Measurements from ENCODE around the gene MPEG1. TPM values are rescaled to one million over a fixed set of nuclear protein-coding genes. Genes with fewer than 3 reads are reported as not detected.

The MPEG1 gene, protein sequence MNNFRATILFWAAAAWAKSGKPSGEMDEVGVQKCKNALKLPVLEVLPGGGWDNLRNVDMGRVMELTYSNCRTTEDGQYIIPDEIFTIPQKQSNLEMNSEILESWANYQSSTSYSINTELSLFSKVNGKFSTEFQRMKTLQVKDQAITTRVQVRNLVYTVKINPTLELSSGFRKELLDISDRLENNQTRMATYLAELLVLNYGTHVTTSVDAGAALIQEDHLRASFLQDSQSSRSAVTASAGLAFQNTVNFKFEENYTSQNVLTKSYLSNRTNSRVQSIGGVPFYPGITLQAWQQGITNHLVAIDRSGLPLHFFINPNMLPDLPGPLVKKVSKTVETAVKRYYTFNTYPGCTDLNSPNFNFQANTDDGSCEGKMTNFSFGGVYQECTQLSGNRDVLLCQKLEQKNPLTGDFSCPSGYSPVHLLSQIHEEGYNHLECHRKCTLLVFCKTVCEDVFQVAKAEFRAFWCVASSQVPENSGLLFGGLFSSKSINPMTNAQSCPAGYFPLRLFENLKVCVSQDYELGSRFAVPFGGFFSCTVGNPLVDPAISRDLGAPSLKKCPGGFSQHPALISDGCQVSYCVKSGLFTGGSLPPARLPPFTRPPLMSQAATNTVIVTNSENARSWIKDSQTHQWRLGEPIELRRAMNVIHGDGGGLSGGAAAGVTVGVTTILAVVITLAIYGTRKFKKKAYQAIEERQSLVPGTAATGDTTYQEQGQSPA
- 10 to 100 TPM; 40.6 to 96.5 (median 79.1) TPM for polyA plus RNA-seq (ENCODE audit: low read depth in 6 of 6)

DNA sequence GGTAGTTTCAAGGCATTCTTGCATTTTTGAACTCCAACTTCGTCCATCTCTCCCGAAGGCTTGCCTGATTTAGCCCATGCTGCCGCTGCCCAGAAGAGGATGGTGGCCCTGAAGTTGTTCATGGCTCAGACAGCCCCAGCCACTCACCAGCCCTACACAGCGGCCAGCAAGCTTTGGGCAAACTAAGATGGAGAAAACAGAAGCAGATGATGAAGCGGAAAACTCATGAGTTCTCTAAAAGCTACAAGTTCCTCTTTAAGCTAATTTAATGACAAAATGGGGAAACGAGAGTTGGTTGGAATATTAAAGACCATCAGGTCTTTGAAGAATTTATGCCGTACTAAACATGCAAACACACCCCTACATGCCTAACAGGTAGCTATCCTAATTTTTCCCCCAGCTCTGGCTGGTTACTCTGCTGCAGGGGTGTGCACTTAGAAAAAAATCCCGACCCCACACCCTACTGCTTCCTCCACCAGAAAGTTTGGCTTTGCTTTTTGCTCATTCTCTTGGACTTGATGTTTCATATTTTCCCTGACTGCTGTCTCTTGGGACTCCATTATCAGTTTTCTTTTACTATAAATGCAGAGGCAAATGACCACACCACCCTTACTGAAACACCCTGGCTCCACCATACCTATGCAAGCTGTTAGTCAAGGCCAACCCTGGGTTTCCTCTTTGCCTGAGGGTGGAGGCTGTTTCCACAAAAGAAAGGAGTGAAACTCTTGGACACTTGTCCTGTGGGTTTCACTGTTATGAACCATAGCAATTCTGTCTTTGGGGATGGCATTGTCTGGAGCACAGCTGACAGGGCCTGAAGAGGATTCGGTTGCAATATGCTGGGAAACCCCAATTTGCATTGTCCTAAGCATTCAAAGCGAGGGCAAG, at the start of gene MPEG1:
Gene MPEG1, minus strand, starts transcription at position 184 of the 888 bp plus-strand sequence. Its CDS starts 62 bp downstream, at position 122.
- ATAC-seq (ENCODE audit: low read depth in 2 of 2) (peak; percentile 32 to 42), DNase-seq (peak; percentile 78)
- Mint-ChIP-seq H3K4me1 (peaks cover 63 to 93% (median 82%) of the 10 kb centered on the region in 3 donors), H3K4me3 (peak within 1 kb of the TSS; percentile 88 to 99 (median 97)), H3K9me3 (peaks cover 0 to 4% (median 1%) of the 10 kb centered on the region in 7 donors), H3K27me3 (no peaks in the 10 kb centered on the region), H3K36me3 (peaks cover 15 to 23% of the 10 kb centered on the region in 2 donors), H3K27ac (peak within 1 kb of the TSS; percentile 93 to 98 (median 97))

DNA sequence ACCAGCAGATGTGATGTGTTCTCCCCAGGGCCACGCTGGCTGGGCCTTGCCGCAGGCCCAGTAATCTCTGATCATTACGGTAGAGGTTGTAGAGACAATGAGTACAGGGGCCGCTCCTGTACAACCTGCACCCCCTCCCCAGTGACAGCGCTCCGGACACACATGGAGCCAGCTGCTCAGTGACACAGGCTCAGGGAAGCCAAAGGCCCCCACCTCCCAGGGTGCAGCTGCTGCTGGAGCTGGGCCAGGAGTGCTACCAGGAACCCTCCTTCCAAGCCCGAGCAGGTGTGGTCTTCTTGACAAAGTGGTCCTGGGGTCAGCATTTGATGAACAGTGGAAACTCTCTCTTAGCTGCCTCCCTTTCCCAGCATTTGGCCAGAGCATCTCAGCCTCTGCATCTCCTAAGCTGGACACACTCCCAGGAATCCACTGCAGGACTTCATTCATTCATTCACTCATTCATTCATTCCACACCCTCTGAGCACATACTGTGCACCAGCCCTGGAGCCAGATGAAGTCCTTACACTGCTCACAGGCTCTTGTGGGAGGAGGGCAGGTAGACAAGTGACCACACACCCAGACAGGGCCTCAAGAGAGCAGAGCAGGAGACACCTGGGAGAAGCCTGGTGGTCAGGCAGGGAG, 49.6 kb upstream of the MPEG1 start:
- Mint-ChIP-seq H3K36me3 (no peaks in the 10 kb centered on the region), H3K4me1 (peaks cover 49 to 77% (median 64%) of the 10 kb centered on the region in 3 donors), H3K27me3 (no peaks in the 10 kb centered on the region), H3K4me3 (peak overlapping the region in 2 of 8 donors; percentile 22 to 70), H3K27ac (peak overlapping the region in 4 of 6 donors; percentile 30 to 100 (median 66)), H3K9me3 (peaks cover 0 to 2% (median 0%) of the 10 kb centered on the region in 7 donors)
- ATAC-seq (ENCODE audit: low read depth in 2 of 2) (no peak), DNase-seq (no peak)

DNA sequence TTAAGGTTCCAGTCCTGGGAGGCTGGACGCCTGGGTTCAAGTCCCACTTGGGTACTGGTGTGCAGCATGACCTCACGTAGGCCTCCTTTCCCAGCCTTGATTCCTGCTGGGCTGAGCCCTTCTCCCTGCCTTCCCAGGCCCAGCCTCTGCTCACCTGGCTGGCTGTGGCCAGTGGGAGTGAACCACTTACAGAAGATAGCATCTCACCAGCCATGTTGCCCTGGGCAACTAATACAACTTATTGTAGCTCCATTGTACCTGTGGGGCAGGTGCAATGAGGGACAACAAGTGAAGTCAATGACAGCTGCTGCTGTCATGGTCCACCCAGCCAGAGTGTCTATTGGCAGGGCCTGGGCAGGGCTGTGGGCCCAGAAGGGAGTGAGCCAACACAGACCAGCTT, 48.4 kb upstream of the MPEG1 start:
- DNase-seq (no peak), ATAC-seq (ENCODE audit: low read depth in 2 of 2) (no peak)
- Mint-ChIP-seq H3K36me3 (no peaks in the 10 kb centered on the region), H3K4me1 (peaks cover 47 to 69% (median 54%) of the 10 kb centered on the region in 3 donors), H3K4me3 (no peak overlapping the region), H3K27me3 (no peaks in the 10 kb centered on the region), H3K27ac (no peak overlapping the region), H3K9me3 (peaks cover 0 to 2% (median 0%) of the 10 kb centered on the region in 7 donors)

DNA sequence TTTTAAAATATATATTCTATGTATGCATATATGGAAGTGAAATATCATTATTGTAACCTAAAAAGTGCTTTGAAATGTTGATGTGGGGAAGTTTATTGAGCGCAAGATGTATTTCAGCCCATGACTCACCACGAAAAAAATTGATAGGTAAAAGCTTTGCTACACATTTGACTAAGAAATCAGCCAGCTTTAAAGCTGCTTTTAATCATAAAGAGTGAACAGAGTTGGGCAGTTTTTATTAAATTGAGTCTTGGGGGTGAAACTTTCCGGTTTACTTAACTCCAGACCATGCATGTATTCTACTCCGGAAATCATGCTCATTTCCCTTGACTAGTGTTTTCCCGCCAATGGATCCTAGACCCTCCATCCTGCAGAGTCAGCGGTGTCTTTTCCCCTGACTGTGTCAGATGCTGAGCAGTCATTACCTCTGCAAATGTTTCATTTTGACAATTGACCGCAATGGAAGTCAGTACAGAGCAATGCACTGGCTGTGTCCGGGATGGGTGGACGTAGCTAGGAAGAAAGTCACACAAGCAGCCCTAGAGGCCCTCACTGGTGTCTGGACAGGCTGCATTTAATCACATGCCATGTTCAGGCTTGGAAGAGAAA, 47.2 kb upstream of the MPEG1 start:
- H3K27me3 Mint-ChIP-seq, result no peaks in the 10 kb centered on the region
- ATAC-seq (ENCODE audit: low read depth in 2 of 2), result no peak
- H3K4me1 Mint-ChIP-seq, result peaks cover 40 to 68% (median 51%) of the 10 kb centered on the region in 3 donors

DNA sequence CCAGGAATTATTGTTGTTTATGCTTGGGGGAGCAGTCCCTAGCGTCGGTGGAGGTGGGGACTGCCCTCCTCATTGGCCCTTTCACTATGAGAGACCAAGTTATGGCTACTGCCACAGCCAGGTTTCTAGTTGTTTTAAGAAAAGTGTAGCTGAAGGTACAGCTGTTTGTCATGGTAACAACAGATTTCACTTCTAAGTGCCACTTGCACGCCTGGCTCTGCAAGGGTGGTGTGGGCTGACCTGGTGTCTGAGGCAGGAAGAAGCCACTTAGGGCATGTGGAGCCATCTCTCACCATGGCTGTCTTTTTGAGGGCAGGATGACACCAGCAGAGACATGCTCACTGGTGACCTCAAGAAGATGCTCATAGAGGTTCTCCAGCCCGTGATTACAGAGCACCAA, 46.3 kb upstream of the MPEG1 start:
- peak overlapping the region in 3 of 6 donors; percentile 9 to 23 (median 18) for H3K27ac Mint-ChIP-seq
- H3K9me3 Mint-ChIP-seq, result peaks cover 0 to 2% (median 0%) of the 10 kb centered on the region in 7 donors
- DNase-seq (no peak), ATAC-seq (ENCODE audit: low read depth in 2 of 2) (no peak)
- no peaks in the 10 kb centered on the region for H3K27me3 Mint-ChIP-seq
- H3K4me3 Mint-ChIP-seq, result no peak overlapping the region
- H3K4me1 Mint-ChIP-seq, result peaks cover 48 to 68% (median 51%) of the 10 kb centered on the region in 3 donors
- no peaks in the 10 kb centered on the region for H3K36me3 Mint-ChIP-seq

More for the DNA sequence above, 47.2 kb upstream of the MPEG1 start:
- Mint-ChIP-seq H3K9me3 (peaks cover 0 to 2% (median 0%) of the 10 kb centered on the region in 7 donors), H3K36me3 (no peaks in the 10 kb centered on the region), H3K4me3 (no peak overlapping the region), H3K27ac (peak overlapping the region in 2 of 6 donors; percentile 18 to 79)
- DNase-seq, result no peak

DNA sequence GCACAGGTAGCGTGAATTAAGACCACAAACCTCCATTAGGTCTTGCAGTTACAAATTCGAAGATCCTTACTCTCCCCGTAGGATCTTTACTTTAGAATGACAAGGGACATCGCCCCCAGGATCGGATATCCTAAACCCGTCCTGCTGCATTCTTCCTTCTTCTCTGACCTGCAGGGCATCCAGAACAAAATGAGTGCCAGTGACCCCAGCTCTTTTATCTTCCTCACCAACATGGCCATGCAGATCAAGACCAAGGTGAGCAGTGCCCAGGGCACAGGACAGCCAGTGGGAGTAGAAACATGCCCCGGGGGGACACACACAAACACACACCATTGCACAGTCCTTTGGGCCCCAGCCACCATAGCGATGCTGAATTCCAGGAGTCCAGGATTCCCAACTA, 42.6 kb upstream of the MPEG1 start:
- no peaks in the 10 kb centered on the region for H3K27me3 Mint-ChIP-seq
- peak overlapping the region in 4 of 6 donors; percentile 12 to 91 (median 73) for H3K27ac Mint-ChIP-seq
- ATAC-seq (ENCODE audit: low read depth in 2 of 2), result no peak

DNA sequence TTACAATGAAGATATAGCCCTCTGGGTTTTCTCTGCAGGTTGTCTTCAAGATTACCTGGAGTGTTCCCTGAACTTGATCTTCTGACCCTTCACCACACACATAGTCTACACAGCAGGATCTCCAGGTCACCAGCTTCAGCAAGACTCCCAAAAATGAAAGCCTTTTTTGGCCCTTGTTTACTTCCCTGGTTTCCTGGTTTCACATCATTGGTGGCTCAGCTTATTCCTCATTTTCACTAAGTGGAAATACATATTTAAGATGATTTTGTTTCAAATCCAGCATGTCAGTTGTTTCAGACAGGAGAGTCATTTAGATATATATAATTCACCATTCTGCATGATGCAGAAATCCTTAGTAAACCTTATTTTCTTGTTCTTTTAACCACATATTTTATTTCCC, 41.6 kb upstream of the MPEG1 start:
- DNase-seq (no peak), ATAC-seq (ENCODE audit: low read depth in 2 of 2) (no peak)
- H3K27me3 Mint-ChIP-seq, result no peaks in the 10 kb centered on the region
- H3K9me3 Mint-ChIP-seq, result peaks cover 0 to 3% (median 0%) of the 10 kb centered on the region in 7 donors
- no peaks in the 10 kb centered on the region for H3K36me3 Mint-ChIP-seq
- peak overlapping the region in 4 of 6 donors; percentile 2 to 91 (median 70) for H3K27ac Mint-ChIP-seq
- H3K4me3 Mint-ChIP-seq, result peak overlapping the region in 6 of 8 donors; percentile 2 to 42 (median 33)
- peaks cover 28 to 32% (median 28%) of the 10 kb centered on the region in 3 donors for H3K4me1 Mint-ChIP-seq

More for the DNA sequence above, 42.6 kb upstream of the MPEG1 start:
- no peak for DNase-seq
- Mint-ChIP-seq H3K4me3 (peak overlapping the region in 1 of 8 donors; percentile 30), H3K36me3 (no peaks in the 10 kb centered on the region), H3K4me1 (peaks cover 33 to 41% (median 35%) of the 10 kb centered on the region in 3 donors), H3K9me3 (peaks cover 0 to 3% (median 0%) of the 10 kb centered on the region in 7 donors)

DNA sequence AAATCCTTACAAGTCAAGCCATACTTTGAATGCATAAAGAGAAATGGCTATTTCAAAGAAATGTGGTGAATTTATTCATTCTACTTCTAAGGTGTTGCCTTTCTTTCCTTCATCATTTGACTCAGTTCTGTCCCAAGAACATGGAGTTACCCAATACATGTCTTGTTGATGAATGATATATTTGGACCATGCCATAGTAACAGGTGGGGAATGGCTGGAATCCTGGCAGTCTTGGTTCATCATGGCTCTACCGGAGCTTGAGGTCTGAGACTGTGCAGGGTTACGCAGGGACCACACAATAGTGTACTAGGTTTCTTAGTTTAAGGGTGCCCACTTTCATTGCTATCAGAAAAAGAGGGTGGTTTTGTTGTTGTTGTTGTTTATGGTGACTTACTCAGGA, 40.3 kb upstream of the MPEG1 start:
- no peak for ATAC-seq (ENCODE audit: low read depth in 2 of 2)
- peaks cover 31 to 38% (median 33%) of the 10 kb centered on the region in 3 donors for H3K4me1 Mint-ChIP-seq
- no peak overlapping the region for H3K27ac Mint-ChIP-seq
- H3K27me3 Mint-ChIP-seq, result no peaks in the 10 kb centered on the region
- no peak overlapping the region for H3K4me3 Mint-ChIP-seq
- no peaks in the 10 kb centered on the region for H3K36me3 Mint-ChIP-seq
- H3K9me3 Mint-ChIP-seq, result peaks cover 0 to 3% (median 0%) of the 10 kb centered on the region in 7 donors
- DNase-seq, result no peak

DNA sequence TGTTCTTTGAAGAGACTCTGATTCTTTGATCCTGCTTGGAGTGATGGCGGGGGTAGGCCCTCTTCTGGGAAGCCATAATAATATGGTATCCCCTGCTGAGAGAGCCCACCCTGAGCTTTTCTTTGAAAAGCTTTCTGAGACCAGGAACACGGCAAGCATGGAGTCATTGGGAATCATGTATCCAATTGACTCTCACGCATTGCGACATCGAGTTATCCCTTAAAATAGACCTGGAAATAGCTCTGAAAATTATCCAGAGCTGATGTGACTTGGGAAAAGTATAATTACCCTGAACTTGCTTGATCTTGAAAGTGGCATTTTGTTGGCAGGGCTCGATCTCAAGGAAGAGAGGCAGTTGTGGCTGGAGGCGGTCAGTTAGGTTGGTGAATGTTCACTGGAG, 36.8 kb upstream of the MPEG1 start:
- Mint-ChIP-seq H3K9me3 (peaks cover 0 to 3% (median 0%) of the 10 kb centered on the region in 7 donors), H3K27me3 (no peaks in the 10 kb centered on the region), H3K27ac (peak overlapping the region in 1 of 6 donors; percentile 43), H3K4me3 (no peak overlapping the region), H3K4me1 (peaks cover 19 to 36% (median 26%) of the 10 kb centered on the region in 3 donors), H3K36me3 (no peaks in the 10 kb centered on the region)
- ATAC-seq (ENCODE audit: low read depth in 2 of 2) (no peak), DNase-seq (no peak)

DNA sequence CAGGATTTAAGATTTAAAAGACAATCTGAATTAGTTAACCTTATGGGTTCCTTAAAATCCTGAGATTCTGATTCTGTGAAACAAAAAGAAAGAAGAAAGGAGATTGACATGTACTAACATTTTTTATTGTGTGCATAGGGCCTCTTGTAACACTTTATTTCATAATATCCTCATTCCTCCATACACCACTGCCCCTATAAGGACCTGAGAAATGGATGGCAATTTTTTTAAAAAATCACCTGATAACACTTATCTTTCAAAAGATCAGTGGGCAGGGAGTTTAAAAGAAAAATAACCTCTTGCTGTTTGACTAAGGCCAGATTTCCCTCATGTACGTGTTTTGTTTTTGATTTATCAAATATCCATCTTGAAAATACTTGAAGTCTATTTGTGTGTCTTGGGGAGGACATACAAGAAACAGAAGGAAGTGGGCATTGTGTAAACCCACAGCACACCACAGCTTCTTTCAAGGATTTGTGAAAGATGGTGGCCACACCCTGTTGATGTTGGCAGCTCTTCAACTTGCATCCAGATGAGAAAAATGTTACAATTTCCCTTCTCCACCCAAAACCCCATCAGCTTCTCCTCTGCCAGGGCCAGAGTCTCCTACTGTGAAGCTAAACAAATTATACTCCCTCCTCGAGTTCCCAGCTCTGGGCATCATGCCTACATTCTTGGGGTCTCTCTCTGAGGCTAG, 35.0 kb upstream of the MPEG1 start:
- ATAC-seq (ENCODE audit: low read depth in 2 of 2), result no peak

DNA sequence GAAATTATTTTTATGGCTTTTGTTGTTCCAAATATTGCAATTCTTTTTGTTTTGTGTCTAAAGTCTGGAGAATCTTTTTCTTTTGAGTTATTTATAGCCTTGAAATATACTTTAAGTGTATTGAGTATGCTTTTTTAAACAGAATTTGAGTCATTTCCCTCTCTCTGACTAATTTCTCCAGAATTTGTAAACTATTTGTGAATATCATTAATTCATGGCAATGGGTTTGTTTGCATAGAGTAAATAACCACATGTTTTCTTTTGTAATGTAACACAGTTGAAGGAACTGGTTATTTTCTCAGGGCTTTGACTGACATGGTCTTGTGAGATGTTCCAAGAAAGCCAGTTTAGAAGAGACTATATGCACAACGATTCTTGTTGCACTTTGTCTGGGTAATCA, 30.9 kb upstream of the MPEG1 start:
- no peak for ATAC-seq (ENCODE audit: low read depth in 2 of 2)
- Mint-ChIP-seq H3K27me3 (no peaks in the 10 kb centered on the region), H3K36me3 (peaks cover 6 to 7% of the 10 kb centered on the region in 2 donors), H3K27ac (no peak overlapping the region), H3K4me1 (peaks cover 9 to 18% (median 14%) of the 10 kb centered on the region in 3 donors), H3K4me3 (no peak overlapping the region), H3K9me3 (peaks cover 0 to 23% (median 12%) of the 10 kb centered on the region in 7 donors)
- DNase-seq, result no peak

More for the DNA sequence above, 35.0 kb upstream of the MPEG1 start:
- no peak for DNase-seq
- Mint-ChIP-seq H3K4me3 (no peak overlapping the region), H3K36me3 (no peaks in the 10 kb centered on the region), H3K27ac (peak overlapping the region in 4 of 6 donors; percentile 3 to 79 (median 50)), H3K27me3 (no peaks in the 10 kb centered on the region), H3K9me3 (peaks cover 0 to 4% (median 0%) of the 10 kb centered on the region in 7 donors), H3K4me1 (peaks cover 9 to 21% (median 17%) of the 10 kb centered on the region in 3 donors)
